ENCODE data around the gene NR1H3.

Gene NR1H3

DNA sequence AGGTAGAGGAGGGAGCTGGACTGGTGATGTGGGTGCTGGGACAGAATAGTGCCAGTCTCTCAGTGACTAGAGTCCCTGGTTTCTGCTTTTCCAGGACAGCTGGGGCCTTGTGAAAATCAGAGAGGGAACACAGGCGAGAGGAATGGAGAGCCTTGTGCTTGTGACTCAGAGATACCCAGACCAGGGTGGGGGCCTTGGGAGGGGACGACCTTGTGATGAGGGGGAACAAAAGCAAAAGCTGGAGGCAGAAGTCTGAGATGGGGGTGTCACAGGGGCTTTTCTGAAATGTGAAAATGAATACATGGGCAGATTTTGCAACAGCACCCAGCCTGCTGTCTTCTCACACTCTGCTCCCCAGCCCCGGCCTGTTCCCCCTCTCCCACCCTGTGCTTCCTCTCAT is 3.4 kb upstream of the NR1H3 start:
- no peaks in the 10 kb centered on the region for H4K20me1 ChIP-seq (ENCODE audit: low read depth, low read length)
- no peak overlapping the region for H3K4me3 ChIP-seq (ENCODE audit: insufficient read depth, low read length, poor library complexity, severe bottlenecking)
- H3K4me2 ChIP-seq (ENCODE audit: low read depth, low read length, poor library complexity, severe bottlenecking): no peak overlapping the region

DNA sequence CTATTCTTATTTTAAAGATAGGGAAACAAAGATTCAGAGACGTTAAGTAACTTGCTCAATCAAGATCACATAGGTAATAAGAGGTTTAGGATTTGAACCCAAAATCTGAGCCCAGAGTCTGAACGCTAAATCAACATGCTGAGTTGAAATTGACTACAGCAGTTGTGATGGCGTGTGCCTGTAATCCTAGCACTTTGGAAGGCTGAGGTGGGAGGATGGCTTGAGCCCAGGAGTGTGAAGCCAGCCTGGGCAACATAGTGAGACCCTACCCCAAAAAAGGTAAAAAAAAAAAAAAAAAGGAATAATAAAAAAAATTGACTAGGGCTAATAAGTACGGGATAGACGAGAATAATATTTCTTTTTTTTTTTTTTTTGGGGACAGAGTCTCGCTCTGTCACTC is 1.4 kb upstream of the NR1H3 start:
- Histone ChIP-seq H3K9ac (ENCODE audit: low read length) (no peak overlapping the region), H3K36me3 (ENCODE audit: low read length) (no peaks in the 10 kb centered on the region), H3K4me3 (ENCODE audit: insufficient read depth, low read length, poor library complexity, severe bottlenecking) (no peak overlapping the region), H3K9me2 (replicated peaks; ENCODE audit: insufficient read depth, low read length) (no peaks in the 10 kb centered on the region), H3K9me3 (ENCODE audit: insufficient read depth, low read length) (no peaks in the 10 kb centered on the region), H4K20me1 (ENCODE audit: low read depth, low read length) (no peaks in the 10 kb centered on the region), H3K79me2 (ENCODE audit: insufficient read depth, low read length) (no peaks in the 10 kb centered on the region), H3F3A (ENCODE audit: insufficient read depth) (0 out of 2 replicates have a peak, but pooled peaks cover 3% of the 10 kb centered on the region), H3K27ac (ENCODE audit: low read depth, low read length) (no peak overlapping the region), H3K4me2 (ENCODE audit: low read depth, low read length, poor library complexity, severe bottlenecking) (no peak overlapping the region), H2AFZ (ENCODE audit: low read depth, low read length, severe bottlenecking) (no peak overlapping the region), H3K27me3 (ENCODE audit: low read length) (no peaks in the 10 kb centered on the region)
- no peak for TF ChIP-seq EZH2phosphoT487 (conservative IDR thresholded peaks at IDR 0.05; ENCODE audit: low read length)
- TF ChIP-seq, protein P1, sequence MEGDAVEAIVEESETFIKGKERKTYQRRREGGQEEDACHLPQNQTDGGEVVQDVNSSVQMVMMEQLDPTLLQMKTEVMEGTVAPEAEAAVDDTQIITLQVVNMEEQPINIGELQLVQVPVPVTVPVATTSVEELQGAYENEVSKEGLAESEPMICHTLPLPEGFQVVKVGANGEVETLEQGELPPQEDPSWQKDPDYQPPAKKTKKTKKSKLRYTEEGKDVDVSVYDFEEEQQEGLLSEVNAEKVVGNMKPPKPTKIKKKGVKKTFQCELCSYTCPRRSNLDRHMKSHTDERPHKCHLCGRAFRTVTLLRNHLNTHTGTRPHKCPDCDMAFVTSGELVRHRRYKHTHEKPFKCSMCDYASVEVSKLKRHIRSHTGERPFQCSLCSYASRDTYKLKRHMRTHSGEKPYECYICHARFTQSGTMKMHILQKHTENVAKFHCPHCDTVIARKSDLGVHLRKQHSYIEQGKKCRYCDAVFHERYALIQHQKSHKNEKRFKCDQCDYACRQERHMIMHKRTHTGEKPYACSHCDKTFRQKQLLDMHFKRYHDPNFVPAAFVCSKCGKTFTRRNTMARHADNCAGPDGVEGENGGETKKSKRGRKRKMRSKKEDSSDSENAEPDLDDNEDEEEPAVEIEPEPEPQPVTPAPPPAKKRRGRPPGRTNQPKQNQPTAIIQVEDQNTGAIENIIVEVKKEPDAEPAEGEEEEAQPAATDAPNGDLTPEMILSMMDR (IDR thresholded peaks at IDR 0.05; ENCODE audit: insufficient read depth, low read length, poor library complexity, severe bottlenecking): no peak

More for the DNA sequence above, 3.4 kb upstream of the NR1H3 start:
- Histone ChIP-seq H2AFZ (ENCODE audit: low read depth, low read length, severe bottlenecking) (no peak overlapping the region), H3K9ac (ENCODE audit: low read length) (no peak overlapping the region), H3K9me2 (replicated peaks; ENCODE audit: insufficient read depth, low read length) (no peaks in the 10 kb centered on the region), H3K9me3 (ENCODE audit: insufficient read depth, low read length) (no peaks in the 10 kb centered on the region), H3K79me2 (ENCODE audit: insufficient read depth, low read length) (peaks cover 5% of the 10 kb centered on the region), H3K27me3 (ENCODE audit: low read length) (no peaks in the 10 kb centered on the region), H3K27ac (ENCODE audit: low read depth, low read length) (no peak overlapping the region), H3F3A (ENCODE audit: insufficient read depth) (0 out of 2 replicates have a peak, but pooled peaks cover 3% of the 10 kb centered on the region), H3K36me3 (ENCODE audit: low read length) (no peaks in the 10 kb centered on the region)
- TF ChIP-seq EZH2phosphoT487 (conservative IDR thresholded peaks at IDR 0.05; ENCODE audit: low read length): no peak
- TF ChIP-seq, protein P1 (IDR thresholded peaks at IDR 0.05; ENCODE audit: insufficient read depth, low read length, poor library complexity, severe bottlenecking): no peak

DNA sequence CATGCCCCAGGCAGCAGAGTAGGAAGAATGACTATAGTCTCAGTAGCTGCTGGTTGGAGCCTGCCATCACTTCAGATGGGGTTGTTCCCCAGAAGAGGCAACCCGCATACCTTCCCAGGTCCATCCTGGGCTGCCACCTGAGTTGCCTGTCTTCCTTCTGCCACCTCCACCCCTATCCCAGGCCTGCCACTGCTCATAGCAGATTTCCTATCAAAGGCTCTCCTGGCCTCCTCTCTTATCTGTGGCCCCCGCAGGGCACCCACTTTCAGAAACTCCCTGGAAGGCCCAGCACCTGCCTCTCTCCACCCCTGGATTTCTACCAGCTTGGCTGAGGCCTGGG is 649 bp upstream of the NR1H3 start:
- H3F3A ChIP-seq (ENCODE audit: insufficient read depth): no peaks in the 10 kb centered on the region
- no peaks in the 10 kb centered on the region for H3K9me3 ChIP-seq (ENCODE audit: insufficient read depth, low read length)
- H3K9me2 ChIP-seq (replicated peaks; ENCODE audit: insufficient read depth, low read length): no peaks in the 10 kb centered on the region
- H4K20me1 ChIP-seq (ENCODE audit: low read depth, low read length): no peaks in the 10 kb centered on the region
- H3K27ac ChIP-seq (ENCODE audit: low read depth, low read length): no peak overlapping the region
- H3K4me3 ChIP-seq (ENCODE audit: insufficient read depth, low read length, poor library complexity, severe bottlenecking): no peak overlapping the region
- no peaks in the 10 kb centered on the region for H3K79me2 ChIP-seq (ENCODE audit: insufficient read depth, low read length)
- H2AFZ ChIP-seq (ENCODE audit: low read depth, low read length, severe bottlenecking): no peak overlapping the region
- H3K36me3 ChIP-seq (ENCODE audit: low read length): no peaks in the 10 kb centered on the region
- no peak overlapping the region for H3K4me2 ChIP-seq (ENCODE audit: low read depth, low read length, poor library complexity, severe bottlenecking)
- H3K27me3 ChIP-seq (ENCODE audit: low read length): no peaks in the 10 kb centered on the region
- no peak overlapping the region for H3K9ac ChIP-seq (ENCODE audit: low read length)
- TF ChIP-seq EZH2phosphoT487 (conservative IDR thresholded peaks at IDR 0.05; ENCODE audit: low read length): no peak
- TF ChIP-seq, protein P1 (IDR thresholded peaks at IDR 0.05; ENCODE audit: insufficient read depth, low read length, poor library complexity, severe bottlenecking): no peak

All from SU-DHL-6 (cell line).